ENCODE measurements around the gene TEX13A. TPM values are rescaled to one million over a fixed set of nuclear protein-coding genes. Genes with fewer than 3 reads are reported as not detected.

The TEX13A gene
- polyA plus RNA-seq, 2 of the 4 experiments (the other 2 are of a cell fraction), result not detected

- TF ChIP-seq MAFK (IDR thresholded peaks at IDR 0.05; ENCODE audit: partially characterized antibody), result peak; percentile 53
- TF ChIP-seq HOXB13 (CRISPR knock-in tag; IDR thresholded peaks at IDR 0.05; ENCODE audit: low read depth), result no peak
- Histone ChIP-seq H3K4me2 (no peak overlapping the region), H3K9me3 (no peaks in the 10 kb centered on the region), H3K4me1 (no peaks in the 10 kb centered on the region), H3K27ac (no peak overlapping the region), H3K4me3 (no peak overlapping the region)
- DNase-seq (ENCODE audit: low read depth in 1 of 2, low spot score in 1 of 2), result no peak
- ChIA-PET POLR2A (no interaction called here), CTCF (no interaction called here)
- 21% methylated on average over 2 of the region's 2 CpGs for WGBS (ENCODE audit: missing lambda C conversion rate)
- no peak for FAIRE-seq
- no peak for ATAC-seq
Observed at GRCh38 chrX:105267167-105267566, 46.7 kb upstream of the TEX13A start.

- Histone ChIP-seq H3K27ac (no peak overlapping the region), H3K9me3 (no peaks in the 10 kb centered on the region), H3K4me3 (no peak overlapping the region), H3K4me2 (no peak overlapping the region), H3K4me1 (no peaks in the 10 kb centered on the region)
- no peak for ATAC-seq
- POLR2A ChIA-PET, result no interaction called here
- no peak for DNase-seq (ENCODE audit: low read depth in 1 of 2, low spot score in 1 of 2)
- TF ChIP-seq BCL3 (IDR thresholded peaks at IDR 0.05) (no peak), RFX5 (IDR thresholded peaks at IDR 0.05) (no peak), HES2 (IDR thresholded peaks at IDR 0.05) (no peak), MAX (IDR thresholded peaks at IDR 0.05) (no peak), MAFK (IDR thresholded peaks at IDR 0.05; ENCODE audit: partially characterized antibody) (no peak), CHD4 (IDR thresholded peaks at IDR 0.05; ENCODE audit: borderline replicate concordance) (no peak), RAD21 (conservative IDR thresholded peaks at IDR 0.05 in 1 of 2, IDR thresholded peaks at IDR 0.05 in 1 of 2) (no peak), NR3C1 (IDR thresholded peaks at IDR 0.05) (no peak), POLR2A (IDR thresholded peaks at IDR 0.05; ENCODE audit: low read length) (no peak), NFE2L2 (conservative IDR thresholded peaks at IDR 0.05; ENCODE audit: low read length) (no peak), EHMT2 (IDR thresholded peaks at IDR 0.05; ENCODE audit: low read depth) (no peak), SREBF2 (IDR thresholded peaks at IDR 0.05) (no peak), CBX2 (IDR thresholded peaks at IDR 0.05; ENCODE audit: borderline replicate concordance, low read depth) (no peak), EHF (CRISPR knock-in tag; IDR thresholded peaks at IDR 0.05) (no peak)
- WGBS (ENCODE audit: missing lambda C conversion rate), result 3% methylated on average over 1 of the region's 1 CpG
- CTCF ChIA-PET, result no interaction called here
- no peak for FAIRE-seq
Observed at GRCh38 chrX:105266456-105266855, 46.0 kb upstream of the TEX13A start.

- no peak overlapping the region for H3K27ac ChIP-seq
- ChIA-PET CTCF (no interaction called here), POLR2A (no interaction called here)
- ATAC-seq (no peak), DNase-seq (ENCODE audit: low read depth in 1 of 2, low spot score in 1 of 2) (no peak), FAIRE-seq (no peak)
- 1% methylated on average over 3 of the region's 3 CpGs for WGBS (ENCODE audit: missing lambda C conversion rate)
- no peaks in the 10 kb centered on the region for H3K9me3 ChIP-seq
- H3K4me1 ChIP-seq, result no peaks in the 10 kb centered on the region
- H3K4me3 ChIP-seq, result no peak overlapping the region
- no peak overlapping the region for H3K4me2 ChIP-seq
- TF ChIP-seq JUN (IDR thresholded peaks at IDR 0.05) (no peak), FOXS1 (CRISPR knock-in tag; IDR thresholded peaks at IDR 0.05) (no peak), ZC3H11A (IDR thresholded peaks at IDR 0.05) (no peak), SMC3 (IDR thresholded peaks at IDR 0.05) (no peak), MAX (IDR thresholded peaks at IDR 0.05) (no peak), CEBPB (IDR thresholded peaks at IDR 0.05) (no peak), ELK1 (IDR thresholded peaks at IDR 0.05; ENCODE audit: low read depth, low read length) (no peak)
Observed at GRCh38 chrX:105265093-105265492, 44.6 kb upstream of the TEX13A start.

All from A549 (cell line).